Inflammatory macrophage (primary cell): ENCODE results near the gene ANLN.
A peak's percentile ranks its signal among the peaks of the same experiment; 100 is the strongest.
"Not testable (repeated sequence)": the region's sequence is repeated elsewhere in the genome, so short reads cannot be mapped to it uniquely, and the experiment has no call there.

Source experiments
- DNase-seq, 2 donors: peaks; one replicate each; pipeline ENCODE4 v3.0.0-alpha.2; 2020 to 2022
- total RNA-seq, 18 experiments: gene quantifications; one replicate each; lab custom pipeline; 2026; ENCODE audit warnings: mixed read lengths in 6 of 18, inconsistent platforms in 2 of 18; lab: John Stamatoyannopoulos, UW

Gene ANLN
- 17.9 to 92.8 (median 49.4) reads per million in 18 experiments for total RNA-seq

- peak; percentile 93 to 95 for DNase-seq
Measured at GRCh38 chr7:36389371-36390198, at the start of gene ANLN. Gene ANLN (plus strand): TSS chr7:36389862. CDS start chr7:36390027, 165 bp downstream.

GRCh38 chr7:36343548-36343947 lies 46.1 kb upstream of the ANLN start:
- DNase-seq, result no peak

- DNase-seq, result no peak
Measured at GRCh38 chr7:36344622-36345021, 45.0 kb upstream of the ANLN start.

GRCh38 chr7:36346260-36346831 lies 43.3 kb upstream of the ANLN start:
- DNase-seq, result peak in 1 of 2 donors; percentile 11

GRCh38 chr7:36348256-36348655 lies 41.4 kb upstream of the ANLN start:
- no peak for DNase-seq

GRCh38 chr7:36348771-36349170 lies 40.9 kb upstream of the ANLN start:
- DNase-seq, result no peak

- DNase-seq, result no peak
Measured at GRCh38 chr7:36349626-36350025, 40.0 kb upstream of the ANLN start.

GRCh38 chr7:36355490-36355889 lies 34.2 kb upstream of the ANLN start:
- DNase-seq, result no peak

- no peak for DNase-seq
Measured at GRCh38 chr7:36357054-36357453, 32.6 kb upstream of the ANLN start.

GRCh38 chr7:36358589-36358988 lies 31.1 kb upstream of the ANLN start:
- no peak for DNase-seq

GRCh38 chr7:36360244-36360643 lies 29.4 kb upstream of the ANLN start:
- DNase-seq, result no peak

GRCh38 chr7:36361227-36361626 lies 28.4 kb upstream of the ANLN start:
- no peak for DNase-seq

GRCh38 chr7:36363515-36363914 lies 26.1 kb upstream of the ANLN start:
- DNase-seq, result no peak

GRCh38 chr7:36366005-36366717 lies 23.5 kb upstream of the ANLN start:
- DNase-seq, result no peak

GRCh38 chr7:36366718-36367560 lies 22.7 kb upstream of the ANLN start:
- peak; percentile 87 to 88 for DNase-seq

GRCh38 chr7:36367561-36368077 lies 22.0 kb upstream of the ANLN start:
- DNase-seq, result no peak

GRCh38 chr7:36368496-36368895 lies 21.2 kb upstream of the ANLN start:
- no peak for DNase-seq

GRCh38 chr7:36369171-36369570 lies 20.5 kb upstream of the ANLN start:
- no peak for DNase-seq

- no peak for DNase-seq
Measured at GRCh38 chr7:36370046-36370445, 19.6 kb upstream of the ANLN start.

- no peak for DNase-seq
Measured at GRCh38 chr7:36372156-36372555, 17.5 kb upstream of the ANLN start.

GRCh38 chr7:36378555-36378954 lies 11.1 kb upstream of the ANLN start:
- DNase-seq, result not testable (repeated sequence)

GRCh38 chr7:36379831-36380504 lies 9.7 kb upstream of the ANLN start:
- no peak for DNase-seq
